PC-3 (cell line): ENCODE measurements around the gene HM13.
"Not testable (repeated sequence)": the region's sequence is repeated elsewhere in the genome, so short reads cannot be mapped to it uniquely, and the experiment has no call there.

Source experiments
- EZH2 ChIP-seq: fragments of 300-600 bp; sonication (generic); IDR thresholded peaks from one replicate; pipeline ENCODE4 v1.6.1; 2017; ENCODE audit warnings: antibody characterized with exemption, mild to moderate bottlenecking, low read length; ENCODE audit not compliant: unreplicated experiment
- TF ChIP-seq, protein P1 (sequence below): fragments of 300-600 bp; sonication (generic); conservative IDR thresholded peaks from 2 replicates; pipeline ENCODE4 v1.5.1; 2017; ENCODE audit warnings: antibody characterized with exemption, low read depth, mild to moderate bottlenecking, low read length

DNA sequence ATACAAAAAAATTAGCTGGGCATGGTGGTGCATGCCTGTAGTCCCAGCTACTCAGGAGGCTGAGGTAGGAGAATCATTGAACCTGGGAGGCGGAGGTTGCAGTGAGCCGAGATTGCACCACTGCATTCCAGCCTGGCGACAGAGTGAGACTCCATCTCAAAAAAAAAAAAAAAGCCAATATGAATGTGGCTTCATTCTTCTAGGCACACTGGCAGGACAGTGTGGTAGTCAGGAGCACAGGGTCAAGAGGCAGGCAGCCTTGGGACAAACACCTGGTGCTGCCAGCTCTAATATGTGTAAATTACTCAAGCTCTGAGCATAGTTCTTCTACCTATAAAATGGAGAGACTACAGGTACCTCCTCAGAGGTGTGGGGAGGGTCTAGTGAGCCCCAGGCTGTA lies 25.4 kb downstream of the HM13 start:
- TF ChIP-seq, protein P1, sequence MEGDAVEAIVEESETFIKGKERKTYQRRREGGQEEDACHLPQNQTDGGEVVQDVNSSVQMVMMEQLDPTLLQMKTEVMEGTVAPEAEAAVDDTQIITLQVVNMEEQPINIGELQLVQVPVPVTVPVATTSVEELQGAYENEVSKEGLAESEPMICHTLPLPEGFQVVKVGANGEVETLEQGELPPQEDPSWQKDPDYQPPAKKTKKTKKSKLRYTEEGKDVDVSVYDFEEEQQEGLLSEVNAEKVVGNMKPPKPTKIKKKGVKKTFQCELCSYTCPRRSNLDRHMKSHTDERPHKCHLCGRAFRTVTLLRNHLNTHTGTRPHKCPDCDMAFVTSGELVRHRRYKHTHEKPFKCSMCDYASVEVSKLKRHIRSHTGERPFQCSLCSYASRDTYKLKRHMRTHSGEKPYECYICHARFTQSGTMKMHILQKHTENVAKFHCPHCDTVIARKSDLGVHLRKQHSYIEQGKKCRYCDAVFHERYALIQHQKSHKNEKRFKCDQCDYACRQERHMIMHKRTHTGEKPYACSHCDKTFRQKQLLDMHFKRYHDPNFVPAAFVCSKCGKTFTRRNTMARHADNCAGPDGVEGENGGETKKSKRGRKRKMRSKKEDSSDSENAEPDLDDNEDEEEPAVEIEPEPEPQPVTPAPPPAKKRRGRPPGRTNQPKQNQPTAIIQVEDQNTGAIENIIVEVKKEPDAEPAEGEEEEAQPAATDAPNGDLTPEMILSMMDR = not testable (repeated sequence)
- TF ChIP-seq EZH2 = not testable (repeated sequence)
